LNCAP (cell line): ENCODE results near the gene OCEL1.

Experiments
- CTCF ChIP-seq: fragments of 450-650 bp; IDR thresholded peaks from 2 replicates; pipeline ENCODE4 v1.5.1; 2017; ENCODE audit warnings: mild to moderate bottlenecking

Gene OCEL1

GRCh38 chr19:17214508-17215126, 11.4 kb upstream of the OCEL1 start:
- no peak for TF ChIP-seq CTCF

- no peak for TF ChIP-seq CTCF
Measured at GRCh38 chr19:17215127-17215971, 10.7 kb upstream of the OCEL1 start, which contains the start of gene USE1. Gene USE1 (plus strand): TSS chr19:17215357. CDS start chr19:17215406, 49 bp downstream.

- no peak for TF ChIP-seq CTCF
Measured at GRCh38 chr19:17216058-17216670, 9.9 kb upstream of the OCEL1 start.

GRCh38 chr19:17219286-17219685, 6.7 kb upstream of the OCEL1 start:
- TF ChIP-seq CTCF, result no peak

- no peak for TF ChIP-seq CTCF
Measured at GRCh38 chr19:17220207-17220758, 5.7 kb upstream of the OCEL1 start.

GRCh38 chr19:17225053-17225452, 973 bp upstream of the OCEL1 start:
- no peak for TF ChIP-seq CTCF

- no peak for TF ChIP-seq CTCF
Measured at GRCh38 chr19:17227798-17228367, 1.9 kb downstream of the OCEL1 start.
